ENCODE measurements around the gene MARCHF2. TPM values are rescaled to one million over a fixed set of nuclear protein-coding genes. Genes with fewer than 3 reads are reported as not detected.

Gene MARCHF2
- total and polyA plus RNA-seq, 9 of the 15 experiments (the other 6 are each of a cell fraction or from before 2014, with no cell fraction given): 0.39 to 6.4 (median 2.2) TPM

DNA sequence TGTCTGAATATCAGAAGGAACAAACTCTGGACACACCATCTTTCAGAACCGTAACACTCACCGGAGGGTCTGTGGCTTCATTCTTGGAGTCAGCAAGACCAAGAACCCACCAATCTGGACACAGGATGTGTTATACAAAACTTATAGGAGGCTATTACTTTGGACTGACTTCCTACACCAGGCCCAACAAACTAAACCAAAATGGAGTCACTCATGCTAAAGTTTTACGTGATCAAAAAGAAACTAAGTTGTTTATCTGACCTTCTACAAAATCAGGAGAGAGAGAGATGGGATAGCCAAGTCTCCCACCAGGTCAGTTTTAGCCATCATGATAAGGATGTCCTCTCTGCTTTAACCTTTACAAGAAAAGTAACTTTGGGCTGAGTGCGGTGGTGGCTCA, 26.1 kb upstream of the MARCHF2 start (continued):
- TF ChIP-seq ZBTB9 (CRISPR knock-in tag; IDR thresholded peaks at IDR 0.05) (peak; percentile 63; the same call in 1 of the 2 replicates), TGIF2 (CRISPR knock-in tag; IDR thresholded peaks at IDR 0.05) (no peak), SMARCE1 (IDR thresholded peaks at IDR 0.05) (no peak), TRIM28 (IDR thresholded peaks at IDR 0.05) (no peak), BRD4 (IDR thresholded peaks at IDR 0.05) (no peak), PYGO2 (tag; IDR thresholded peaks at IDR 0.05) (peak; percentile 83), ZNF778 (CRISPR knock-in tag; IDR thresholded peaks at IDR 0.05) (no peak), TSHZ1 (CRISPR knock-in tag; IDR thresholded peaks at IDR 0.05) (0 out of 2 replicates have a peak, but pooled peaks have one; percentile 8), ZNF253 (CRISPR knock-in tag; conservative IDR thresholded peaks at IDR 0.05) (no peak), TARDBP (IDR thresholded peaks at IDR 0.05) (no peak), ZNF740 (CRISPR knock-in tag; IDR thresholded peaks at IDR 0.05) (no peak), ZNF740 (tag; IDR thresholded peaks at IDR 0.05) (peak in 1 of 2 experiments; percentile 84; a peak in 1 of 4 replicates), KLF6 (CRISPR knock-in tag; IDR thresholded peaks at IDR 0.05; ENCODE audit: borderline replicate concordance) (peak; percentile 77; the same call in 1 of the 2 replicates), FIP1L1 (IDR thresholded peaks at IDR 0.05; ENCODE audit: low read depth, low read length, poor library complexity, severe bottlenecking) (no peak), TAF15 (IDR thresholded peaks at IDR 0.05; ENCODE audit: low read depth, low read length) (no peak), NR2C1 (IDR thresholded peaks at IDR 0.05) (no peak), NR2C1 (tag; IDR thresholded peaks at IDR 0.05) (peak; percentile 83), HBP1 (CRISPR knock-in tag; IDR thresholded peaks at IDR 0.05) (no peak)
- TF ChIP-seq, protein P1, sequence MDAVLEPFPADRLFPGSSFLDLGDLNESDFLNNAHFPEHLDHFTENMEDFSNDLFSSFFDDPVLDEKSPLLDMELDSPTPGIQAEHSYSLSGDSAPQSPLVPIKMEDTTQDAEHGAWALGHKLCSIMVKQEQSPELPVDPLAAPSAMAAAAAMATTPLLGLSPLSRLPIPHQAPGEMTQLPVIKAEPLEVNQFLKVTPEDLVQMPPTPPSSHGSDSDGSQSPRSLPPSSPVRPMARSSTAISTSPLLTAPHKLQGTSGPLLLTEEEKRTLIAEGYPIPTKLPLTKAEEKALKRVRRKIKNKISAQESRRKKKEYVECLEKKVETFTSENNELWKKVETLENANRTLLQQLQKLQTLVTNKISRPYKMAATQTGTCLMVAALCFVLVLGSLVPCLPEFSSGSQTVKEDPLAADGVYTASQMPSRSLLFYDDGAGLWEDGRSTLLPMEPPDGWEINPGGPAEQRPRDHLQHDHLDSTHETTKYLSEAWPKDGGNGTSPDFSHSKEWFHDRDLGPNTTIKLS (IDR thresholded peaks at IDR 0.05; ENCODE audit: borderline replicate concordance, low read depth): no peak
- TF ChIP-seq, protein P2, sequence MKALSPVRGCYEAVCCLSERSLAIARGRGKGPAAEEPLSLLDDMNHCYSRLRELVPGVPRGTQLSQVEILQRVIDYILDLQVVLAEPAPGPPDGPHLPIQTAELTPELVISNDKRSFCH (CRISPR knock-in tag; IDR thresholded peaks at IDR 0.05): no peak
- TF ChIP-seq, protein P2 (tag; IDR thresholded peaks at IDR 0.05): peak; percentile 86; the same call in 1 of the 2 replicates
